H9 (cell line): ENCODE data around the gene BCL2L1. TPM values are rescaled to one million over a fixed set of nuclear protein-coding genes. Genes with fewer than 3 reads are reported as not detected.

ENCODE experiments used
- DNase-seq: peaks from one replicate; pipeline ENCODE4 v3.0.0-alpha.2; 2017
- H2AFZ ChIP-seq: one replicate; pipeline ENCODE4 v1.6.1; 2013; ENCODE audit warnings: mild to moderate bottlenecking, low read length, control low read depth, moderate library complexity
- H2AK5ac ChIP-seq: 2 replicates; pipeline ENCODE4 v1.6.1; 2013; ENCODE audit warnings: low read length, control low read depth, mixed read lengths; ENCODE audit not compliant: insufficient read length
- H2BK120ac ChIP-seq: one replicate; pipeline ENCODE4 v1.6.1; 2013; ENCODE audit warnings: low read depth, mild to moderate bottlenecking, low read length, control low read depth, inconsistent platforms; ENCODE audit not compliant: poor library complexity, severe bottlenecking
- H2BK12ac ChIP-seq: 2 replicates; pipeline ENCODE4 v1.6.1; 2013; ENCODE audit warnings: low read length, control low read depth, mixed read lengths, low read depth; ENCODE audit not compliant: insufficient read length
- H2BK15ac ChIP-seq: 2 replicates; pipeline ENCODE4 v1.6.1; 2013; ENCODE audit warnings: low read depth, low read length, control low read depth
- H2BK20ac ChIP-seq: one replicate; pipeline ENCODE4 v1.6.1; 2013; ENCODE audit warnings: low read depth, mild to moderate bottlenecking, low read length, control low read depth, inconsistent platforms; ENCODE audit not compliant: poor library complexity, severe bottlenecking
- H2BK5ac ChIP-seq: 2 replicates; pipeline ENCODE4 v1.6.1; 2013; ENCODE audit warnings: low read length, control low read depth, mixed read lengths; ENCODE audit not compliant: insufficient read length
- H3K14ac ChIP-seq: 2 replicates; pipeline ENCODE4 v1.6.1; 2013; ENCODE audit warnings: low read length, control low read depth; ENCODE audit not compliant: insufficient read depth
- H3K18ac ChIP-seq: 2 replicates; pipeline ENCODE4 v1.6.1; 2013; ENCODE audit warnings: low read depth, mild to moderate bottlenecking, mixed read lengths, low read length, control low read depth; ENCODE audit not compliant: insufficient read length
- H3K23ac ChIP-seq: 2 replicates; pipeline ENCODE4 v1.6.1; 2013; ENCODE audit warnings: low read length, control low read depth, mixed read lengths, low read depth; ENCODE audit not compliant: insufficient read length
- H3K23me2 ChIP-seq: 2 replicates; pipeline ENCODE4 v1.6.1; 2013; ENCODE audit warnings: low read depth, mild to moderate bottlenecking, mixed read lengths, low read length, control low read depth; ENCODE audit not compliant: insufficient read length, poor library complexity, severe bottlenecking
- H3K27ac ChIP-seq: 2 replicates; pipeline ENCODE4 v1.5.1; 2013; ENCODE audit warnings: low read length, control low read depth, mixed read lengths, low read depth; ENCODE audit not compliant: insufficient read length
- H3K27me3 ChIP-seq: 2 replicates; pipeline ENCODE4 v1.6.1; 2013; ENCODE audit warnings: low read length, control low read depth, inconsistent platforms; ENCODE audit not compliant: insufficient read depth
- H3K4ac ChIP-seq: 2 replicates; pipeline ENCODE4 v1.6.1; 2013; ENCODE audit warnings: low read depth, mild to moderate bottlenecking, control low read depth, inconsistent platforms, low read length, moderate library complexity
- H3K4me1 ChIP-seq: 2 replicates; pipeline ENCODE4 v1.6.1; 2013; ENCODE audit warnings: low read length, control low read depth, inconsistent platforms; ENCODE audit not compliant: insufficient read depth
- H3K4me2 ChIP-seq: 2 replicates; pipeline ENCODE4 v1.6.1; 2013; ENCODE audit warnings: low read length, control low read depth, mixed read lengths; ENCODE audit not compliant: insufficient read length, insufficient read depth
- H3K56ac ChIP-seq: 2 replicates; pipeline ENCODE4 v1.6.1; 2013; ENCODE audit warnings: low read depth, mild to moderate bottlenecking, mixed read lengths, low read length, control low read depth; ENCODE audit not compliant: insufficient read length
- H3K79me1 ChIP-seq: 2 replicates; pipeline ENCODE4 v1.6.1; 2013; ENCODE audit warnings: low read depth, mild to moderate bottlenecking, moderate library complexity, low read length, control low read depth, inconsistent platforms; ENCODE audit not compliant: insufficient read depth, poor library complexity, severe bottlenecking
- H3K79me2 ChIP-seq: 2 replicates; pipeline ENCODE4 v1.6.1; 2013; ENCODE audit warnings: low read length, control low read depth, inconsistent platforms; ENCODE audit not compliant: insufficient read depth
- H3K9ac ChIP-seq: 2 replicates; pipeline ENCODE4 v1.6.1; 2013; ENCODE audit warnings: low read length, control low read depth, mixed read lengths; ENCODE audit not compliant: insufficient read length; ENCODE audit errors: extremely low read depth
- H3K9me3 ChIP-seq: one replicate; pipeline ENCODE4 v1.6.1; 2013; ENCODE audit warnings: low read depth, low read length, inconsistent platforms; ENCODE audit not compliant: control insufficient read depth
- H3T11ph ChIP-seq: one replicate; pipeline ENCODE4 v1.6.1; 2013; ENCODE audit warnings: mild to moderate bottlenecking, low read length, control low read depth, inconsistent platforms
- H4K20me1 ChIP-seq: one replicate; pipeline ENCODE4 v1.6.1; 2013; ENCODE audit not compliant: control insufficient read depth, insufficient read length, insufficient read depth
- H4K5ac ChIP-seq: 2 replicates; pipeline ENCODE4 v1.6.1; 2013; ENCODE audit warnings: low read depth, mild to moderate bottlenecking, mixed read lengths, low read length, control low read depth; ENCODE audit not compliant: insufficient read length
- H4K8ac ChIP-seq: replicated peaks from 2 replicates; pipeline ENCODE4 v1.6.1; 2013; ENCODE audit warnings: low read length, control low read depth, mixed read lengths, low read depth; ENCODE audit not compliant: insufficient read length
- H4K91ac ChIP-seq: 2 replicates; pipeline ENCODE4 v1.6.1; 2013; ENCODE audit warnings: low read depth, mild to moderate bottlenecking, moderate library complexity, mixed read lengths, low read length, control low read depth; ENCODE audit not compliant: insufficient read length
- H3K27ac Mint-ChIP-seq, 3 experiments: 2 replicates in 2 of 3; 3 replicates in 1 of 3; pipeline ENCODE4 v1.8.0; 2020 to 2021; ENCODE audit warnings: mixed read lengths in 3 of 3, mild to moderate bottlenecking in 1 of 3, moderate library complexity in 1 of 3
- H3K27me3 Mint-ChIP-seq: 2 replicates; pipeline ENCODE4 v1.8.0; 2021; ENCODE audit warnings: low read depth, mild to moderate bottlenecking, moderate library complexity, mixed read lengths
- H3K36me3 Mint-ChIP-seq, 3 experiments: 2 replicates in 2 of 3; 3 replicates in 1 of 3; pipeline ENCODE4 v1.8.0; 2020 to 2021; ENCODE audit warnings: low read depth in 3 of 3, mixed read lengths in 3 of 3; ENCODE audit not compliant: insufficient read depth in 1 of 3
- H3K4me1 Mint-ChIP-seq, 2 experiments: 2 replicates each; pipeline ENCODE4 v1.8.0; 2020; ENCODE audit warnings: mixed read lengths in 2 of 2
- H3K4me3 Mint-ChIP-seq, 2 experiments: 2 replicates in 1 of 2; 3 replicates in 1 of 2; pipeline ENCODE4 v1.8.0; 2020 to 2021; ENCODE audit warnings: mild to moderate bottlenecking in 2 of 2, mixed read lengths in 2 of 2, moderate library complexity in 1 of 2
- H3K9me3 Mint-ChIP-seq, 2 experiments: 2 replicates in 1 of 2; 3 replicates in 1 of 2; pipeline ENCODE4 v1.8.0; 2020; ENCODE audit warnings: mild to moderate bottlenecking in 2 of 2, mixed read lengths in 2 of 2, moderate library complexity in 1 of 2
- CTCF ChIP-seq: fragments of 200-600 bp; sonication (generic); conservative IDR thresholded peaks from 3 replicates; pipeline ENCODE4 v1.8.0; 2021; ENCODE audit warnings: antibody characterized with exemption, mild to moderate bottlenecking
- WGBS: extraction: QIAGEN DNeasy Blood & Tissue Kit; methylation state at CpG from one replicate; pipeline ENCODE4 v1.1.7; 2013; ENCODE audit warnings: missing lambda C conversion rate, low lambda C conversion rate, mixed read lengths; ENCODE audit not compliant: insufficient read length; ENCODE audit errors: extremely low coverage; 5-methylcytosine and 5-hydroxymethylcytosine counted together
- total RNA-seq: library from RNA; stranded (reverse); gene quantifications from 2 replicates; pipeline ENCODE4 v1.2.1, GENCODE V29; 2021

BCL2L1 gene
- total RNA-seq, 1 experiment from 2014 or later, result 105 TPM

- Histone ChIP-seq H2BK12ac (no peak overlapping the region), H4K8ac (no peak overlapping the region), H2BK15ac (no peak overlapping the region), H2BK20ac (no peak overlapping the region), H4K20me1 (no peaks in the 10 kb centered on the region), H3K79me2 (peaks cover 7% of the 10 kb centered on the region; the same call in 1 of the 2 replicates), H3K27me3 (no peaks in the 10 kb centered on the region), H2BK5ac (no peak overlapping the region), H3T11ph (no peak overlapping the region), H3K4me1 (peaks cover 15% of the 10 kb centered on the region), H2AFZ (no peak overlapping the region), H3K4ac (no peak overlapping the region), H3K18ac (no peak overlapping the region), H3K23ac (no peak overlapping the region), H3K23me2 (peaks cover 33% of the 10 kb centered on the region), H3K9ac (no peak overlapping the region), H4K91ac (no peak overlapping the region), H3K4me2 (peak overlapping the region; percentile 48), H3K14ac (no peak overlapping the region), H3K56ac (no peak overlapping the region), H3K79me1 (no peaks in the 10 kb centered on the region), H2BK120ac (no peak overlapping the region), H3K27ac (peak overlapping the region; percentile 31), H2AK5ac (no peak overlapping the region), H3K9me3 (no peaks in the 10 kb centered on the region), H4K5ac (no peak overlapping the region)
- Mint-ChIP-seq H3K27me3 (no peaks in the 10 kb centered on the region), H3K9me3 (no peaks in the 10 kb centered on the region), H3K4me3 (peak overlapping the region; percentile 76 to 87), H3K27ac (peak overlapping the region; percentile 25 to 96 (median 68); a peak in 5 of 7 replicates), H3K4me1 (peaks cover 63 to 67% of the 10 kb centered on the region in 2 experiments), H3K36me3 (peaks cover 4 to 48% (median 47%) of the 10 kb centered on the region in 3 experiments; a peak in 6 of 7 replicates)
- TF ChIP-seq CTCF, result no peak
- peak; percentile 58 for DNase-seq
- no CpG with 5 or more reads among the region's 2 CpGs for WGBS
Observed at GRCh38 chr20:31719644-31720485, 2.8 kb downstream of the BCL2L1 start.
